NCI-H146 treated with DMSO at 0.1 percent for 48 hours (cell line): ENCODE data around the gene GASK1B.
A peak's percentile ranks its signal among the peaks of the same experiment; 100 is the strongest.

ENCODE experiments used
- DNase-seq: peaks from one replicate; lab custom pipeline; 2025; ENCODE audit not compliant: unreplicated experiment; lab: John Stamatoyannopoulos, UW

GASK1B gene

GRCh38 chr4:158172261-158173258 lies at the start of gene GASK1B:
Gene GASK1B, minus strand, starts transcription at chr4:158173025. Its CDS starts 1,650 bp downstream, at chr4:158171375.
- peak; percentile 49 for DNase-seq

GRCh38 chr4:158219623-158220022 lies 46.8 kb upstream of the GASK1B start:
- no peak for DNase-seq

GRCh38 chr4:158217763-158218162 lies 44.9 kb upstream of the GASK1B start:
- DNase-seq: no peak

- no peak for DNase-seq
Observed at GRCh38 chr4:158214856-158215255, 42.0 kb upstream of the GASK1B start.

- DNase-seq: no peak
Observed at GRCh38 chr4:158213466-158213865, 40.6 kb upstream of the GASK1B start.

GRCh38 chr4:158211222-158211621 lies 38.4 kb upstream of the GASK1B start:
- peak; percentile 39 for DNase-seq

GRCh38 chr4:158209825-158210807 lies 37.3 kb upstream of the GASK1B start, which contains the start of gene TMEM144:
Gene TMEM144, plus strand, starts transcription at chr4:158210486. Its CDS starts 2,182 bp downstream, at chr4:158212668.
- DNase-seq: no peak

GRCh38 chr4:158208963-158209640 lies 36.3 kb upstream of the GASK1B start:
- DNase-seq: no peak

- no peak for DNase-seq
Observed at GRCh38 chr4:158203929-158204328, 31.1 kb upstream of the GASK1B start.

- no peak for DNase-seq
Observed at GRCh38 chr4:158203436-158203835, 30.6 kb upstream of the GASK1B start.

- DNase-seq: no peak
Observed at GRCh38 chr4:158202481-158202880, 29.7 kb upstream of the GASK1B start.

- DNase-seq: no peak
Observed at GRCh38 chr4:158201876-158202275, 29.1 kb upstream of the GASK1B start.

- no peak for DNase-seq
Observed at GRCh38 chr4:158201322-158201721, 28.5 kb upstream of the GASK1B start.

GRCh38 chr4:158200214-158200613 lies 27.4 kb upstream of the GASK1B start:
- no peak for DNase-seq

GRCh38 chr4:158197194-158197776 lies 24.5 kb upstream of the GASK1B start:
- no peak for DNase-seq

GRCh38 chr4:158195297-158195696 lies 22.5 kb upstream of the GASK1B start:
- no peak for DNase-seq

- DNase-seq: peak; percentile 32
Observed at GRCh38 chr4:158193171-158193749, 20.4 kb upstream of the GASK1B start.

GRCh38 chr4:158192439-158193158 lies 19.8 kb upstream of the GASK1B start:
- DNase-seq: no peak

GRCh38 chr4:158190718-158191117 lies 17.9 kb upstream of the GASK1B start:
- DNase-seq: no peak
